Adrenal gland (tissue), 12 donors: ENCODE results near the gene ZIC2. TPM values are rescaled to one million over a fixed set of nuclear protein-coding genes. Genes with fewer than 3 reads are reported as not detected.

ENCODE experiments used
- DNase-seq, 7 donors: peaks; one replicate each; pipeline ENCODE4 v3.0.0-alpha.2; 2019 to 2020
- H3K27ac ChIP-seq, 5 donors: fragments of 200-600 bp; sonication (generic) in 4 of 5; 1 replicate in 3 of 5; 2 replicates in 2 of 5; pipeline versions ENCODE4 v1.5.1 to v1.8.0; 2016 to 2020; ENCODE audit warnings: mild to moderate bottlenecking in 1 of 5
- H3K27me3 ChIP-seq: fragments of 200-600 bp; 2 replicates; pipeline ENCODE4 v1.8.0; 2021
- H3K36me3 ChIP-seq, 2 donors: fragments of 200-600 bp; replicated peaks in 1 of 2; 1 replicate in 1 of 2; 2 replicates in 1 of 2; pipeline versions ENCODE4 v1.5.1 to v1.8.0; 2018 to 2022
- H3K4me1 ChIP-seq, 2 donors: fragments of 200-600 bp; replicated peaks in 1 of 2; 1 replicate in 1 of 2; 2 replicates in 1 of 2; pipeline versions ENCODE4 v1.5.1 to v1.8.0; 2018 to 2021
- H3K4me3 ChIP-seq, 4 donors: fragments of 200-600 bp; sonication (generic) in 3 of 4; one replicate each; pipeline ENCODE4 v1.5.1; 2016 to 2018
- H3K9me3 ChIP-seq, 3 donors: fragments of 200-600 bp; sonication (generic) in 1 of 3; replicated peaks in 1 of 3; 1 replicate in 2 of 3; 2 replicates in 1 of 3; pipeline versions ENCODE4 v1.5.1 to v1.8.0; 2016 to 2021
- POLR2A ChIP-seq, 2 donors: fragments of 450-650 bp; IDR thresholded peaks; one replicate each; pipeline ENCODE4 v1.6.1; 2017; ENCODE audit warnings: antibody characterized with exemption in 2 of 2, mild to moderate bottlenecking in 2 of 2, moderate library complexity in 1 of 2
- WGBS, 4 donors: extraction: QIAGEN DNeasy Blood & Tissue Kit in 2 of 4; methylation state at CpG; one replicate each; pipeline versions ENCODE4 v1.1.5 to v1.1.7; 2013 to 2017; 5-methylcytosine and 5-hydroxymethylcytosine counted together
- intact Hi-C, 2 donors: fragments of 100-400 bp; cut with DNase I; formaldehyde crosslinking; loops; one replicate each; pipeline versions ENCODE4 v1.14.1 to v1.15.0; 2022 to 2023
- polyA plus RNA-seq, 3 donors: library from polyadenylated mRNA; stranded (reverse); fragments of 200-250 nt in 2 of 3; fragments of 350-450 nt in 1 of 3; fragmentation: Illumina TruSeq in 1 of 3; extraction: RNeasy Lipid Tissue Mini Kit (QIAGEN cat#74804) in 1 of 3; gene quantifications; one replicate each; pipeline ENCODE4 v1.2.3, GENCODE V29; 2013 to 2014
- total RNA-seq, 9 donors: library from RNA; depleted of rRNA in 4 of 9; stranded (reverse); fragments of >200 nt in 4 of 9; fragments of 120-200 nt in 1 of 9; fragmentation: NEBNext Ultra II Directional in 1 of 9; extraction: Animal tissue kit (Norgen Biotek cat#: 25700) in 1 of 9; gene quantifications; one replicate each; pipeline versions ENCODE4 v1.1.0 to v1.2.4, GENCODE V29; 2013 to 2023
- TF ChIP-seq, protein P1 (sequence below), 6 experiments: fragments of 450-650 bp in 4 of 6; fragments of 200-600 bp in 2 of 6; sonication (generic) in 1 of 6; IDR thresholded peaks; 1 replicate in 5 of 6; 2 replicates in 1 of 6; pipeline versions ENCODE4 v1.5.1 to v1.8.0; 2016 to 2021; ENCODE audit warnings: antibody characterized with exemption in 6 of 6, mild to moderate bottlenecking in 2 of 6, moderate library complexity in 1 of 6
- donor health status: healthy with polysubstance abuse.
- donor health status: Bipolar disorder and iron deficiency.
- donor health status: DM: yes; HTN: yes; CAD: no.
- donor health status: DM: no; HTN: no; CAD: no.
- donor health status: DM: no; HTN: no; CAD: no.
- donor health status: DM: yes; HTN: yes; CAD: no.

The ZIC2 gene
- total and polyA plus RNA-seq, 12 donors, result 0.43 to 0.46 TPM; not detected in 10

DNA sequence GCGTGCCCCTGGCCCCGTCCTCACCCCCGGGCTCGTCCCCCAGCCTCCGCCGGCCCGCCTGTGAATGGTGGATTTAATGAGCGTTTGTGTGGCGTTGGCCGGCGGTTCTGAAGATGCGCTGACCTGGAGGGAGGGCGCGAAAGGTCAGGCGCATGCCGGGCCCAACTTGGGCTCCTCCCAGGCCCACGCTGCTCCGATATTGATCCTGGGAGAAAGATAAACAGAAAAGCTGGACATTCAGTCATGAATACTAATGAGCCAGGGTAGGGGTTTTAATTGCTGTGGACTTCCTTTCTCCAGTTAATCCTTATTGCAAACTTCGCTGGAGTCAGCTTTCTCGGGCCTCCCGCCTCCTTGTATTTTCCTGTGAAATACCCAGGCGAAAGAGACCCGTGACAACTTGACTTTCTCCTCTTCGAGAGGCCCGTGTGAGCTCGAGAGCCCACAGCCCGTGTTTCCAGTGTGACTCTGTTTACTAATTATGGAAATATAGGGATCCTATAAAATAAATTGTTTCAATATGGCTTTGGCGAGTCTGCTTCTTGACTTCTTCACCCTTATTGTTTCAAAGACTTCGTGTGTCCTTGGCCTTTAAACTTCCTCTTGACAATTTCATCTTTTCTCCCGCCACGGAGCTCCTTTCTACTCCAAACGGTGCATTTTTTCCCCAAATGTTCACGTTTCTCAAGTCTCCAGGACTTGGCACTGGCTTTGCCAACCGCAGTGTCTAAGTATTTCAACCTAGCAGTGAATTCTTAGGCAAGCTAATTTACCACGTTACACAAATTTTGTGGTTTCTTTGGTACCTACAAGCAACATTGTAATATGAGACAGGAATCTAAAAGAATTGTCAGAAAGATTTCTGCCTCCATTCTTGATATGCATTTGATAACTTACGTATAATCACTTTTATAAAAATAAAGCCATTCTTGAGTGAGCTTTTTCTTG, 10.5 kb downstream of the ZIC2 start:
- TF ChIP-seq, protein P1, sequence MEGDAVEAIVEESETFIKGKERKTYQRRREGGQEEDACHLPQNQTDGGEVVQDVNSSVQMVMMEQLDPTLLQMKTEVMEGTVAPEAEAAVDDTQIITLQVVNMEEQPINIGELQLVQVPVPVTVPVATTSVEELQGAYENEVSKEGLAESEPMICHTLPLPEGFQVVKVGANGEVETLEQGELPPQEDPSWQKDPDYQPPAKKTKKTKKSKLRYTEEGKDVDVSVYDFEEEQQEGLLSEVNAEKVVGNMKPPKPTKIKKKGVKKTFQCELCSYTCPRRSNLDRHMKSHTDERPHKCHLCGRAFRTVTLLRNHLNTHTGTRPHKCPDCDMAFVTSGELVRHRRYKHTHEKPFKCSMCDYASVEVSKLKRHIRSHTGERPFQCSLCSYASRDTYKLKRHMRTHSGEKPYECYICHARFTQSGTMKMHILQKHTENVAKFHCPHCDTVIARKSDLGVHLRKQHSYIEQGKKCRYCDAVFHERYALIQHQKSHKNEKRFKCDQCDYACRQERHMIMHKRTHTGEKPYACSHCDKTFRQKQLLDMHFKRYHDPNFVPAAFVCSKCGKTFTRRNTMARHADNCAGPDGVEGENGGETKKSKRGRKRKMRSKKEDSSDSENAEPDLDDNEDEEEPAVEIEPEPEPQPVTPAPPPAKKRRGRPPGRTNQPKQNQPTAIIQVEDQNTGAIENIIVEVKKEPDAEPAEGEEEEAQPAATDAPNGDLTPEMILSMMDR (IDR thresholded peaks at IDR 0.05), result no peak
- no peak for TF ChIP-seq POLR2A (IDR thresholded peaks at IDR 0.05)
- Histone ChIP-seq H3K36me3 (no peaks in the 10 kb centered on the region), H3K27me3 (peaks cover 99% of the 10 kb centered on the region), H3K27ac (no peak overlapping the region), H3K4me1 (no peaks in the 10 kb centered on the region), H3K9me3 (no peaks in the 10 kb centered on the region), H3K4me3 (no peak overlapping the region)
- intact Hi-C loops, result no loop called here
- DNase-seq, result no peak
- 21 to 34% (median 25%) methylated on average over 21 to 36 of the region's 36 CpGs for whole genome bisulfite sequencing, 4 donors

DNA sequence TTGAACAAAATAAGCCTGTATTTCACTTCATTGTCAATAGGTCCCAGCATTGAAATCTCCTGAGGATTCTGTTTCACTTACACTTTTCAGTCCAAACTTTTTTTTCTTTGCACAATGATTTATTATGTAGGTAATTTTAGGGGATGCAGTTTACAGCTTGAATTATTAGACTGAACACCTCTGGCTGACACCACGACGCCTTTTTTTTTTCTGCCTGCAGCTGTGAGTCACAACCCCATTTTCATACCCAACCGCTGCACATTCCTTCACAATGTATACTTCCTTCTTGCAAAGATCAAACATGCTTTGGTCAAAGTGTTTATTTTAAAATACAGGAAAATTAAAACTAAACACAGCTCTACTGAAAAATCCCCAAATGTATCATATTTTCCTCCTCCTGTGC, 11.4 kb downstream of the ZIC2 start:
- no peak for DNase-seq
- no peaks in the 10 kb centered on the region for H3K36me3 ChIP-seq
- H3K27me3 ChIP-seq, result peaks cover 99% of the 10 kb centered on the region
- whole genome bisulfite sequencing, 4 donors, result 8 to 14% (median 11%) methylated on average over 3 of the region's 3 CpGs
- no peak overlapping the region for H3K27ac ChIP-seq
- intact Hi-C loops, result no loop called here
- no peak overlapping the region for H3K4me3 ChIP-seq
- H3K9me3 ChIP-seq, result no peaks in the 10 kb centered on the region
- no peaks in the 10 kb centered on the region for H3K4me1 ChIP-seq
- no peak for TF ChIP-seq POLR2A (IDR thresholded peaks at IDR 0.05)
- TF ChIP-seq, protein P1 (IDR thresholded peaks at IDR 0.05), result no peak

DNA sequence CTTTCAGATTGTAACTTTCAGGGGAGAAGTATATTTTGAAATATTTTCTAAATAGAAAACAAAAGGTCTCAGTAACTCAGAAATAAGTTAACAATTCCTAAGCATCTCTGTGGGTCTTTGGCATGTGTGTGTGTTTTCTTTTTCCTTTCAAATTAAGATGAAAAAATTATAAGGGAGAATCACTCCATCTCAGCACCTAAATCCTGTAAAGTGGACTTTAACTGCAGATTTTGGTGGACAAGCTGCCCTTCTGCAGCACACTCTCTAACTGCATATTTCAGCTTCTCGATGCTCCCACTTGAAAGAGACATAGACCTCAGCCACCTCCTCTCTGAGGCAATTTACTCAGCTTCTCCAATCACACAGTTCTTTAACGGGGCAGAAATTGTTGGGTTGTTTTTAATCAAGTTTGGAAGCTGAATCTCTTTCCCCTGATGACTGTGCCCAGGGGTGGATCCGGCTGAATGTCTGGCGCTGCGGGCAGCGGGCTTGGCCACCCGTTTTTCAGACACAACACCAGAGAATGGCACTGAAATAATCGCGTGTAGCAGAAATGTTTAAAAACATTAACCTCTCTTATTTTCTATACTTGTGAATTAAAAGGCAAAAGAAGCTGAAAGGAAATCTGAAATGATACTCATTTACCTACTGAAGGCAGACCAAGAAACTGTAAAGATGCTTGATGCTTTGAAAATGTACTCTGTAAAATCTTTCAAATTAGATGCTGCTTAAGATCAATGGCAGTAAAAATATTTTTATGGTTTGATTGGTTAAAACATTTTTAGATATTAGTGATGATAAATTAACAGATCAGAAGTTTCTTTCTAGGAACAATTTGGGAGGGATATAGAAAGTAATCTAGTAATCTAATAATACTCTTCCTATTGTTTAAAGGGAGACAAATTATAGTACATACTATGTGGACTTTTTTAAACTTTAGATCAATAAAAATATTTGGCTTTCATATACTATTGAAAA, 12.4 kb downstream of the ZIC2 start:
- H3K36me3 ChIP-seq, result no peaks in the 10 kb centered on the region
- WGBS, 4 donors, result 16 to 22% (median 21%) methylated on average over 9 of the region's 9 CpGs
- H3K27me3 ChIP-seq, result peaks cover 99% of the 10 kb centered on the region
- H3K4me3 ChIP-seq, result no peak overlapping the region
- H3K4me1 ChIP-seq, result no peaks in the 10 kb centered on the region
- H3K9me3 ChIP-seq, result no peaks in the 10 kb centered on the region
- TF ChIP-seq, protein P1 (IDR thresholded peaks at IDR 0.05), result no peak
- TF ChIP-seq POLR2A (IDR thresholded peaks at IDR 0.05), result no peak
- intact Hi-C loops, result no loop called here
- no peak overlapping the region for H3K27ac ChIP-seq
- DNase-seq, result no peak

DNA sequence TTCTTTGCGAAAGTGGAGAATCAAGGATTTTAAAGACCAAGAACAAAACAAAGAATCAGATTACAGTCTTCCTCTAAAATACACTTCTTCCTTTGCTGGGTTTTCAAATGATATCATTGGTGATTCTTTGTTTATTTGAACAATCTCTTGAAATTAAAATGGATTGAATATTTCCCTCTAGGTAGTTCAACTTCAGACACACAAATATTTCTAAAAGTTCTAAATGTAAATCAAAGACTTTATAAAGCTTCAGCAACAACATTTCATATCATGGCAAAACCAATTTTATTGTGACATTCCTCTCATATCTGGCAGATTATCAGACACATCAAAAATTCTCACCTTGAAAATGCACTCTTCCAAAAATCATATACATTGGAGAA, 13.0 kb downstream of the ZIC2 start:
- no peak for TF ChIP-seq POLR2A (IDR thresholded peaks at IDR 0.05)
- TF ChIP-seq, protein P1 (IDR thresholded peaks at IDR 0.05), result no peak
- WGBS, 4 donors, result 20 to 48% (median 24%) methylated on average over 1 of the region's 1 CpG
- DNase-seq, result no peak
- Histone ChIP-seq H3K4me1 (no peaks in the 10 kb centered on the region), H3K9me3 (no peaks in the 10 kb centered on the region), H3K4me3 (no peak overlapping the region), H3K36me3 (no peaks in the 10 kb centered on the region), H3K27ac (no peak overlapping the region), H3K27me3 (peaks cover 95% of the 10 kb centered on the region)
- intact Hi-C loops, result no loop called here
